Ammon's horn (tissue), 1 donor: ENCODE data around the gene CIAO3.

Experiments used
- DNase-seq: peaks from one replicate; pipeline ENCODE4 v3.0.0-alpha.2; 2016; ENCODE audit warnings: low spot score

The CIAO3 gene

GRCh38 chr16:775236-775796, 34.5 kb upstream of the CIAO3 start:
- no peak for DNase-seq

DNA sequence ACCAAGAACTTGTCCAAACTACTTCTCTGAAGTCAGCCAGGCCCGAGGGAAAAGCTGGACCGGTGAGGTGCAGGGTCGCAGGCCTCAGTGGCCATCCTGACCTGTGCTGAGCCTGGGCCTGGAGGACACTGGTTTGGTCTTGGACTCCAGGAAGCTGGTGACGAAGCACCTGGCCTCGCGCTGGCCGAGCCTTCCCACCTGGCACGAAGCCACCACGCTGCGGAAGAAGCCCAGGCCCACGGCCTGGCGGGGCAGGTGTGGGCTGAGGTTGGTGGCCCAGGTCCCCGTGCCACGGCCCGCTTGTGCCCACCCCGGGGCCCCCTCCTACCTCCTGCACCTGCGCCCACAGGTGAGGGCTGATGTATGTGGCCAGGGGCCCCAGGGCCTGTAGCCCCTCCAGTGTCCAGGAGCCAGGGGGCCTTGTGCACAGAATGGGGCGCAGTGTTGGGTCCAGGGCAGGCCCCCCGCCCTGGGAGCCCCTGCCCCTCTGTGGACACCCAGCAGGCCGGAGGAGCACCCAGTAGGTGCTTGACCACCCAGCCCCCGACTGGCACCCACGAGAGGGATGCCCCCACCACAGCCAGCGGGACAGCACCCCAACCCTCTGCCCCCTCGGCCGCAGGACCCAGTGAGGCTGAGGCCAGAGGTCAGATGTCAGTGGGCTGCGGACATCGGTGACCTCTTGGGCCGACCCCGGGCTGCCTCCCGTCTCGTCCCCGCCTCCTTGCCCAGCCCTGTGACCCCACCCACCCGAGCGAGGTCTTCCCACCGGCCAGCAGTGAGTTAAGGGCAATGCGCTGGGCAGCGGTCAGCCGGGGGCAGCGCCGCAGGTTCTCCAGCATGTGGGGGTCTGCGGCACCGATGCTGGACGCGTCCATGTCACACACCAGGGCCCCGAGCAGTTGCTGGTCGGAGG, 33.5 kb upstream of the CIAO3 start:
- DNase-seq, result no peak

DNA sequence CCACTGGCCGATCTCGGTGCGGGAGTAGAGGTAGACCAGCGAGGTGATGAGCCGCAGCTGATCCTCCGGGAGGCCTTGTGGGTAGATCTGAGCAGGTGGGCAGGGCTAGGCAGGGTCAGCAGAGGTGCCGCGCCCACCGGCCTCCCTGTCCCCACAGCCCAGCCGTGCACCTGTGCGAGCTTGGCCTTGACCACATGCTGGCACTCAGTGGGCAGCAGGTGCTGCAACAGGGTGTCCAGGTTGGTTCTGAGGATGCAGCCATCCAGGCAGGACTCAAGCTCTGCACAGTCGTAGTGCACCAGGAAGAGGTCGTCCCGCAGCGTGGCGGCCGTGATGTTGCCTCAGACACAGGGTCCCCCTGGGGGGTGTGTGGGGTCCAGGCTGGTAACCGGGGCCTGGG, 32.2 kb upstream of the CIAO3 start:
- DNase-seq, result no peak

DNA sequence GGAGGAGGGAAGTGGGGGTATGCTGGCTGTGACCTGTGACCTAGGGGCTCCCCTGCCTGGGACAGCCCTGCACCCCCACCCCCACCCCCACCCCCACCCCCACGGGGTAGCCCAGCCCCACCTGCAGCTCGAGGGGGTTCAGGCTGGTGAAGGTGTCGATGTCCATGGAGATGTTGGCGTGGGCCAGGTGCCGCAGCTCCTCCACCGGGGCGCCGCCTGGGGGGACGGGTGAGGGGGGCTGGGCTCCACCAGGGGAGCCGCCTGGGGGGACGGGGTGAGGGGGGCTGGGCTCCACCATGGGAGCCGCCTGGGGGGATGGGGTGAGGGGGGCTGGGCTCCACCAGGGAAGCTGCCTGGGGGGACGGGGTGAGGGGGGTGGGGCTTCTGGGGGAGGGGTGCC, 29.6 kb upstream of the CIAO3 start:
- no peak for DNase-seq

DNA sequence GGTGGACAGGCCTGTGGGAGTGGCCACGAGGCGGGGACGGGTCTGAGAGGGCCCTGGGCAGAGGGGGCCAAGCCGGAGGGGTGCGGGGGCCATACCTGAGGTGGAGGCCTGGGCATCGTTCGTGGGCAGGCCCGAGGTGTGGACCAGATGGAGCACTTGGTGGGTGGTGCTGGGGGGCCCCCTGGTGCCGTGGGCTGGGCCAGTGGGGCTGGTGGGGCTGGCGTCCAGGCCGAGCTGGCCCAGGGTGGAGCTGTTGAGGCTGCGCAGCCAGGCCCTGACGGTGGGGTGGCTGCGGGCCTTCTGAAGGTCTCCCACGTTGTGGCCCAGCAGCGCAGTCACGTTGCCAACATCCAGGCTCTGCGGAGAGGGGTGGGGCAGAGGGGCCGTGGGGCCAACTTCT, 29.1 kb upstream of the CIAO3 start:
- no peak for DNase-seq

- DNase-seq, result no peak
These were observed 28.5 kb upstream of the CIAO3 start for GRCh38 chr16:769184-769784.

DNA sequence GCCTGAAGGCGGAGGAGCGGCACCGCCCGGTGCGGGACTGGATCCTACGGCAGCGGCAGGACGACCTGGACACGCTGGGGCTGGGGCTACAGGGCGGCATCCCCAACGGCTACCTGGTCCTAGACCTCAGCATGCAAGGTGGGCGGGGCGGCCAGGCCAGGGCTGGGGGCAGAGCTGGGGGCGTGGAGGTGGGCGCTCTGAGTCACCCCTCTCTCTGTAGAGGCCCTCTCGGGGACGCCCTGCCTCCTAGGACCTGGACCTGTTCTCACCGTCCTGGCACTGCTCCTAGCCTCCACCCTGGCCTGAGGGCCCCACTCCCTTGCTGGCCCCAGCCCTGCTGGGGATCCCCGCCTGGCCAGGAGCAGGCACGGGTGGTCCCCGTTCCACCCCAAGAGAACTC, 27.6 kb upstream of the CIAO3 start:
- DNase-seq, result no peak

- DNase-seq, result no peak
These were observed 27.0 kb upstream of the CIAO3 start for GRCh38 chr16:767743-768235.

DNA sequence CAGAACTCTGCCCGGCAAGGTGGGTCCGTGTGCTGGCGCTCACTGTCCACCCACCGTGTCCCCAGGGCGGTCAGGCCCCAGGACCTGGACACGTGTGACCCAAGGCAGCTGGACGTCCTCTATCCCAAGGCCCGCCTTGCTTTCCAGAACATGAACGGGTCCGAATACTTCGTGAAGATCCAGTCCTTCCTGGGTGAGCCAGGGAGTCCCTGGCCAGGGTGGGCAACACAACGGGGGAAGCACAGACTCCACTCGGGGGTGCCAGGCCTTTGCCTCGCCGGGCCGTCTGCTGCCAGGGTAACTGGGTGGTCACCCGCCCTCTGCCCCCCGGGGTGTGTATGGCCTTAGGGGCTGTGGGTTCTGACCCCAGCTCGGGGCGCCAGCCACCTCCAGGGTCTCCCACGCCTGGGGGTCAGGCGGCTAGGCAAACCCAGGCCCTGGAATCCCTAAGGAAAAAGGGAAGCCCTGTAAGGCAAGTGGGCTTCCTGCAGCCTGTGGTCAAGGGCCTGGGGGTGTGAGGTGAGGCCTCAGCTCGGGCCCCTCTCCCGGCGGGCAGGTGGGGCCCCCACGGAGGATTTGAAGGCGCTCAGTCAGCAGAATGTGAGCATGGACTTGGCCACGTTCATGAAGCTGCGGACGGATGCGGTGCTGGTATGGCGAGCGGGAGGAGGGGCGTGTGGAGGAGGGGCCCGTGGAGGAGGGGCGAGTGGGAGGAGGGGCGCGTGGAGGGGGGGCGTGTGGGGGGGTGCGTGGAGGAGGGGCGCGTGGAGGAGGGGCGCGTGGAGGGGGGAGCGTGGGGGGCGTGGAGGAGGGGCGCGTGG, 26.2 kb upstream of the CIAO3 start:
- DNase-seq, result no peak

GRCh38 chr16:766008-766819, 25.4 kb upstream of the CIAO3 start:
- no peak for DNase-seq

DNA sequence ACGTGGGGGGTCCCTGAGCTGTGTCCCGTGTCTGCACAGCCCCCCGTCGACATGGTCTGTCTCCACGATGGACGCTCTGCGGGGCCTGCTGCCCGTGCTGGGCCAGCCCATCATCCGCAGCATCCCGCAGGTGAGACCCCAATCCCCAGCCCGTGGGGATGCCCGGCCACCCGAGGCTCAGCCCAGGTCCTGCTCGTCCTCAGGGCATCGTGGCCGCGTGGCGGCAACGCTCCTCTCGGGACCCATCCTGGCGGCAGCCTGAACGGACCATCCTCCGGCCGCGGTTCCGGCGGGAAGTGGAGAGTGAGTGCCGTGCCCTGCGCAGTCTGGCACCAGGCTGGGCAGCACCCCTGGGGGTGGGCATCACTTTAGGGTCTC, 24.7 kb upstream of the CIAO3 start:
- no peak for DNase-seq

DNA sequence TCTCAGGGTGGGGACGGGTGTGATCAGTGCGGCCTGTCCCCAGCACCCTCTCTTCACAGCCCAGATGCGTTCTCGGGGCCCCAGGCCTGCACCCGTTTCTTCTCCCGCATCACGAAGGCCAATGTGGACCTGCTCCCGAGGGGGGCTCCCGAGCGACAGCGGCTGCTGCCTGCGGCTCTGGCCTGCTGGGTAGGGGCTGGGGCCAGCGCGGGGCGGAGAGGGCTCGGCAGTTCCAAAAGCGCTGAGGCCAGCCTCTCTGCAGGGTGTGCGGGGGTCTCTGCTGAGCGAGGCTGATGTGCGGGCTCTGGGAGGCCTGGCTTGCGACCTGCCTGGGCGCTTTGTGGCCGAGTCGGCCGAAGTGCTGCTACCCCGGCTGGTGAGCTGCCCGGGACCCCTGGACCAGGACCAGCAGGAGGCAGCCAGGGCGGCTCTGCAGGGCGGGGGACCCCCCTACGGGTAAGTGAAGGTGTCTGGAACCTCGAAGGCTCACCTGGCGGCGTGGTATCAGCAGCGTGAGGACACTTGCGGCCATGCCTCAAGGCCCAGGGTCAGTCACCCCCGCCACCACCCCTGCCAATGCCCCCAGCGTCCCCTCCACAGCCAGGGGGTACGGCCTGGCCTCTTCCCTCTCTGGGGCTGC, 24.2 kb upstream of the CIAO3 start:
- DNase-seq, result no peak

DNA sequence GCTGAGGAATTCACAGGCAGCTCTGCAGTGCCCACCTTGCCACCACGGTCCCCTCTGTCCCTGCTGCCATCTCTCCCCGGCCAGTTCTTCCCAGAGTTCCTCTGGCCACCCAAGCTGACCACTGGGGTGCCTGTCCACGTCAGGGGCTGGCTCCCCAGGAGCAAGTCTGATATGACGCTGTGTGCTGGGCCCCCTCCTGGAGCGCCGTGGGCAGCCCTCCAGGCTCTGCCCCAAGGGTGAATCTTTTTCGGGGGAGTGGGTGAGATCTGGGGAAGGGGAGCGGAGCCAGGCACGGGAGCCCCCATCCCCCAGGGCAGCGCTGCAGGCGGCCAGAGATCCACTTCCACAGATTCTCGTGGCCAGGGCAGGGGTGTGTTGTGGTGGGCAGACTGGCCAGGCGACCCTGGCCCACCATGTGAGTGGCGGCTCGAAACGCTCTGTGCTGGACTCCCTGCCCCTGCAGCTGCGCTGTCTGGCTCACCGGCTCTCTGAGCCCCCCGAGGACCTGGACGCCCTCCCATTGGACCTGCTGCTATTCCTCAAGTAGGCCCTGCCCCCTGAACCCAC, 23.5 kb upstream of the CIAO3 start:
- no peak for DNase-seq

DNA sequence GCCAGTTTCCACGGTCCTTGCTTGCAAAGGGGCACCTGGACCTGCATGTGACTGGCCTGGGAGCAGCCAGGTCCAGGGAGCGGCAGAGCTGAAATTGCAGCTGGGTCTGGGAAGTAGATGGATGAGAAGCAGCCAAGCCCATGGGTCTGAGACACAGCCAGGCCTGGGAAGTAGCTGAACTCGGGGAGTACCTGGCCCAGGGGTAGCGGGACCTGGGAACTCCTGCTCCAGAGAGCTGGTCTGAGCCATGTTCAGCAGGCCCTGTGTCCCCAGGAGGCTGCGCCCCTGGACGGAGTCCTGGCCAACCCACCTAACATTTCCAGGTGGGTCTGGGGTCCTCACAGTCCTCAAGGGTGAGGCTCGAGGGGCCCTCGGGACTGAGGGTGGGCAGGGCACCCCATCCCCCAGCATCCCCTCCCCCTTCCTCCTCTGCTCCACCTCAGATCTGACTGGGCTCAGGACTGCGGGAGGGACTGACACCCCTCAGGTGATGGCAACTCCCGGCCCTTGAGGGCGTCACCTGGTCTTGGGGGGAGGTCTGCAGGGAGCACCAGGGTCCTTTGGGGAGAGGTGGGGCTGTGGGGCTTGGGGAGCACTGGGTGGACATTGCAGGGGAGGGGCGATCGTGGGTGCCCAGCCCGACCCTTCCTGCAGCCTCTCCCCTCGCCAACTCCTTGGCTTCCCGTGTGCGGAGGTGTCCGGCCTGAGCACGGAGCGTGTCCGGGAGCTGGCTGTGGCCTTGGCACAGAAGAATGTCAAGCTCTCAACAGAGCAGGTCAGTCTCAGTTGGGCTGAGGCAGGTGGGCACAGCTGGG, 22.8 kb upstream of the CIAO3 start:
- no peak for DNase-seq

- DNase-seq, result no peak
These were observed 21.9 kb upstream of the CIAO3 start for GRCh38 chr16:762595-763268.

- no peak for DNase-seq
These were observed 21.1 kb upstream of the CIAO3 start for GRCh38 chr16:761625-762513.

GRCh38 chr16:760545-761343, 19.9 kb upstream of the CIAO3 start, which contains the start of gene MSLN:
TSS of gene MSLN (plus strand) at chr16:760734. CDS start at chr16:762681, 1,947 bp downstream.
- no peak for DNase-seq
